NCI-H82 treated with DMSO at 0.1 percent for 48 hours (cell line): ENCODE measurements around the gene FAM117A.
"Not testable (repeated sequence)": the region's sequence is repeated elsewhere in the genome, so short reads cannot be mapped to it uniquely, and the experiment has no call there.

Experiments used
- DNase-seq: peaks from one replicate; lab custom pipeline; 2025; ENCODE audit not compliant: unreplicated experiment; lab: John Stamatoyannopoulos, UW

The FAM117A gene

DNA sequence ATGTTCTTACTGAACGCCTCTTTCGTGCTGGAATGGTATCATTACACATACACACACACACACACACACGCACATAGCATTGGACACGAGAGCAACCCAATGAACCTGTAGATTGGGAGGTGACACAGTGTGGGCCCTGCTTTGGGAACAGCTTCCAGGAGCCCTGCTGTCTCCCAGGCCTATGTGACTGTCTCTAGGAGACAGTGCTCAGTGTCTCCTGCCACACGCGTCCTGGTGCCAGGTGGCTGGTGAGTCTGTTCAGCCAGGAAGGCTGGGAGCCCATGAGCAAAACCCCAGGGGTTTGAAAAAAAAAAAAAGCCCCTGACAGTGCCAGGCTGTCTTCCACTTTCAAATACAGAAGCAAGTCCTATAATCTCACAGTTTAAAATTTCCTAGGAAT lies 83.6 kb downstream of the FAM117A start:
- no peak for DNase-seq

DNA sequence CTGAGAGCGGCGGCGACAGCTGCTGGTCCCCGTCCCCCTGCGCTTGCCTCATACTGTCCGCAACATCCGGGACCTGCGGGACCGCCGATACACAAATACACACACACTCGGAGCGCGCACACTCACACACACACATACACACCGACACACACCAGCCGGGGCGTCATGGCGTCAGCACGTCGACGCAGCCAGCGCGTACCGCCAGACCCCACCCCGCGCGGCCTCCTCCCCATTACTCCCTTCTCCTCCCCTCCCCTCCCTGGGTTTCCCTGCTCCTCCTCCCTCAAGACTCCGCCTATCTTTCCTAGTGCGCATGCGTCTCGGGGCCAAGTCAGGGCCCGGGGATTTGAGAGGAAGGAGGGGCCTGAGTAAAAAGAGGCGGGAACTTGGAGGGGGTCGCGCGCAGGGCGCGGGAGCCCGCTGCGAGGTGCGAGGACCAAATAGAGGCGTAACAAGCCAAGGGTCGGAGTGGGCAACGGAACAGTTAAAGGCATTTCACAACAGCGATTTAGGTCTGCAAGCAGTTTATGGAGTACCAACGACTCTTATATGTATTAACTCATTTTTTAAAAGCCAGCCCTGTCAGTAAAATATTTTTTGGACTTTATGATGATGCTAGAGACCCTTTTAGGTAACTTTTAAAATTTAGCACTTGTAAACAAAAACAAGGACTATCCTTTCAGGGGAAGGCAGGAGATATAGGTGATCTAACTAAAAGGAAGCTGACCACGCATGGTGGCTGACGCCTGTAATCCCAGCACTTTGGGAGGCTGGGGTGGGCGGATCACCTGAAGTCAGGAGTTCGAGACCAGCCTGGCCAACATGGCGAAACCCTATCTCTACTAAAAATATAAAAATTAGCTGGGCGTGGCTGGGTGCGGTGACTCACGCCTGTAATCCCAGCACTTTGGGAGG lies 85.7 kb downstream of the FAM117A start, which contains the start of gene SPOP:
Gene SPOP, minus strand, starts transcription at position 165 of the 915 bp plus-strand sequence. CDS start 55,287 bp downstream, outside the sequence.
- peak; percentile 99 for DNase-seq

DNA sequence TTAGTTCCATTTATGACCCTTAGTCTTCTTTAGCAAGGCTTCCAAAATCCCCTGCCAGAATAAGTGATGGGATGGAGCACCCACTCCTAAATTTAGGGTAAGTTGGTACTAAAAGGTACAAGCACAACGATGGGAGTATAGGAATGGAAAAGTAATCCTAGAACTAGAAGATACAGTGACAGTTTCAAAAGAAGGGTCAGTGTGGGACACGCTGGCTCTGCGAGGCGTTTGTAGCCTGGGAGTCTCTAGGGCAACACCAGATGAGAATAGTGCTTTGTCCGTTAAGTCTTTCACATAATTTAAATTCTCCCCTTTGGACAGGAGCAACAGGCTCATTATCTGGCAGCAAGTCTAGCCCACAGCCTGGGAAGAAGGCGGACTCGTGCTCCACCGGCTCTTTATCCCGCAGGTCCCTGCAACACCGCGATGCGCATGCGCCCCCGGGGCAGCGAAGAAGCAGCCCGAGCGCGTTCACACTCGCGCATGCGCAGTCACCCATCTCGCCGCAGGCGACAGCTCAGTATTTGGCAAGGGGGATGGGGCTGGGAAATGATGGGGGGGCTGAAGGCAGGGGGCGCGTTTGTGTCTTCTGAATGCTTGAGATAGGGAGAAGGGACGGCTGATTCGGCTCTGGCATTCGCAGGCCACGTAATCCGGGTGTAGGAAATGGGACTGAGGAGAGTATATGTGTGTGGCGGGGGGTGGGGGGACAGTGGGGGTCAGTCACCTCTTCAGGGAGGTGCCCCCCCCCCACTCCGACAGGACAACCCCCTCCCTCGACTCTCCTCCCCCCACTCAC lies 86.6 kb downstream of the FAM117A start:
- DNase-seq: peak; percentile 83

DNA sequence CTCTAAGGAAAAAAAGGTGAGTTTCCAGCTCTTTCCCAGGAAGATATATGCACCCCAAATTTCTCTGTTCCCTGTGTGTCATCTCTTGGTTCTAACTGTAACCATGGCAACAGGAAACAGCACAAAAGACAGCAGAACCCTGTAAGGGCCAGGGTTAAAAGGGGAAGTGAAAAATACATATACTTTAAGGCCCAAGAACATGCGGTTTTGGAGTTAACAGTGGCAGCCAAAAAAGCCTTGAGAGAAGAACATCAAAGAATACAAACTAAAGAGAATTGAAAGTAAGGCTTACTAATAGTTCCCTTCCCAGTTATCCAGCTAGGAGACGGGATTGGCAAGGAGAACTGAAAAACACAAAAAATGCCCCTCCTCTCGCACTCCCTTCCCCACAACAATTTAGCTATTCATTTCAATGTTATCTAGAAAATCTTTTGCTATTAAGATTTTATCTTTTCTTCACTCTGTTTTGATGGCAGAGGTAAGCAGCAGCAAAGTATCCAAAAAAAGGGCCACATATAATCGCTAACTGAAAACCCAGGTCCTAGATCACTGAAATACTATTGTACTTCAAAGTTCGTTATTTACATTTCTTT lies 87.6 kb downstream of the FAM117A start:
- DNase-seq: no peak

DNA sequence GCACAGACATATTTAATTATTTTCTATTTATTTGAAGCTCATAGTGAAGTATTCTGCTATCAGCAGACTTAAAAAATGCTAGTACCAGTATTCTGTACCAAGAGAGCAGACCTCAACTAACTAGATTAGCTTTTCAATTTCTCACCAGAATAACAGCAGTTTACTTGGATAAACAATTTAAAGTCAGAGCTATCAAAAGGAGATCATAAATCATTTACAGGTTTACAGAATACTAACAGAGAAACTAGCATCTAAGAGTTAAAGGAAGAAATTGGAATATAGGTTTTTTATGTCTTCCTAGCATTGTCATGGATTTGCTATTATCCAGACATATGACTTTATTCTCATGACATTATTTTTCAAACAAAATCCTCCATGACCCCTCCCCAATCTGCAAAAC lies 89.4 kb downstream of the FAM117A start:
- DNase-seq: no peak

DNA sequence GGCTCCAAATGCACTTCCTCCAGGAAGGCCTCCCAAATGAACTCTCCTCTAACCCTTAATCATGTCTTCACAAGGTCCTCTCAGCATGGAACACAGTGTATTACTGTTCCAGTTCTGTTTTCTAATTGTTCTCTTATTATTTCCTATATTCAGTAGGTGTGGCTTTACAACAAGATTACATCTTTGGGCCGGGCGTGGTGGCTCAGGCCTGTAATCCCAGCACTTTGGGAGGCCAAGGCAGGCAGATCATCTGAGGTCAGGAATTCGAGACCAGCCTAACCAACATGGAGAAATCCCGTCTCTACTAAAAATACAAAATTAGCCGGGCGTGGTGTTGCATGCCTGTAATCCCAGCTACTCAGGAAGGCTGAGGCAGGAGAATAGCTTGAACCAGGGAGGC lies 90.3 kb downstream of the FAM117A start:
- not testable (repeated sequence) for DNase-seq

DNA sequence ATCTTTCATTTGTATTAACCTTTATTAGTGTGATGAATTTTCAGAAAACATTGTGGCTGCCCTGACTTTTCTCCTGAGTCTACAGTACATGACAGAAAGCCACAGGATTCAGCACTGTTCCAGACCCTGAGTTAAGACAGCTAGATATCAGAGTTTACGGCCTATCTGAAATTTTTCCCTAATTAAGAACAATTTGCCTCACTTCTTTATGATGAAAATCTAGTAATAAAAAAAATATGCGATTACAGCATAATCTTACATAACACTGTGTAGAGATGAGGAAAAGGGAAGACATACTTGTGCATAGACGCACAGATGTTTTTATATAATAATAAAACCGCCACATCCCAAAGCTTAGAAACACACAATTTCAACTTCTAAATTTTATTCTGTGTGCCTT lies 93.3 kb downstream of the FAM117A start:
- DNase-seq: no peak

DNA sequence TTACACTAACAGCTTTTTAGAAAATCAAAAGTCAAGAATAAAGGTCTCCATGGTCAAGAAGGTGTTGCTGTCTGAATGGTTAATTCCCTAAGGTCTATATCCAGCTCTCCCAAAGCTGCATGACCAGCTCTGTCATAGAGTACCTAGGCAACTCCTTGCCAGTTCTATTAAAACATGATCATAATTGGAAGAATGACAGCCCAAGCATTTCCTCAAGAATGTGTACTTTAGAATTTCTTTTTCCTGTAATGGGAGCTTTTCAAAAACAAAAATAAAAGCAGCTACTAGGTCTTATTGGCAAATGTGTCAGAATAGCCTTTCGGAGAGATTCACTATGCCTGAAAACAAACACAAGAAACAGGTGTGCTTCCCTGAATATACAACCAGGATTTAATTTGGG lies 93.9 kb downstream of the FAM117A start:
- no peak for DNase-seq

DNA sequence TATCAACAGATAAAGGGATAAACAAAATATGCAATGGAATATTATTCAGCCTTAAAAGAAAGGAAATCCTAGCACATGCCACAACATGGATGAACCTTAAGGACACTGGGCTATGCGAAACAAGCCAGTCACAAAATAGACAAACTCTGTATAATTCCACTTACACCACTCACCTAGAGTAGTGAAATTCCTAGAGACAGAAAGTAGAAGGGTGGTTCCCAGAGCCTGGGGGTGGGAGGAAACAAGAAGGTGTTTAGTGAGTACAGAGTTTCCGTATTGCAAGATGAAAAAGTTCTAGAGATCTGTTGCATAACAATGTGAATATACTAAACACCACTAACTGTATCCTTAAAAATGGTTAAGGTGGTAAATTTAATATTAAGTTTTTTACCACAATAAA lies 96.1 kb downstream of the FAM117A start:
- no peak for DNase-seq

DNA sequence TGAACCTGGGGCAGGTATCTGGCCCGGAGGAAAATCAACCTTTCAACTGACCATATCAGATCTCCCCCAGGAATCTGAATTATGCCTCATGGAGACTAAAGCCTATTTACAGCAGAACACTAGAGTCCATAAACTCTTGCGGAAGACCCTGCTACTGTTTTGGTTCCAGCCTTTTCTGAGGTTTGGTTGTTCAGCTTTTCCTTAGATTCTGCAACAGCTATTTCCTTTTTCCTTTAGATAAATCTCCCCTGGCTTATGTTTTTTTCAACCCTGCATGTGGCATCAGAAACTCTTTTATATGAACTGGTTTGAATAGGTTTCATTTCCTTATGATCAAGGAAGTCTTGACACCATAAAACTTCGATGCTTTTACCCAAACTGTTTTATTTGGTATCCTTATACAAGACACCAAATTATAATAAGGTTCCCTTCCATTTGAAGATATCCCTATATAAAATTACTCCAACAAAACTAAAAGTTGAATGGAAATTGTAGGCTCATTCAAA lies 99.2 kb downstream of the FAM117A start:
- DNase-seq: no peak
